Bronchial epithelial cell (primary cell): ENCODE results near the gene SNTB2. TPM values are rescaled to one million over a fixed set of nuclear protein-coding genes. Genes with fewer than 3 reads are reported as not detected.
A peak's percentile ranks its signal among the peaks of the same experiment; 100 is the strongest.

ENCODE experiments used
- DNase-seq: peaks from one replicate; pipeline ENCODE4 v3.0.0-alpha.2; 2010; ENCODE audit warnings: low read depth
- FAIRE-seq: peaks from 2 replicates; lab custom pipeline; 2011; peaks lifted over from hg19 to GRCh38; lab: Jason Lieb, UNC
- H3K27me3 ChIP-seq: 2 replicates; pipeline ENCODE4 v1.5.1; 2011; ENCODE audit warnings: low read length; ENCODE audit not compliant: control insufficient read depth, insufficient read depth
- H3K36me3 ChIP-seq: 2 replicates; pipeline ENCODE4 v1.5.1; 2011; ENCODE audit warnings: low read length; ENCODE audit not compliant: control insufficient read depth, insufficient read depth
- H3K4me3 ChIP-seq: 2 replicates; pipeline ENCODE4 v1.5.1; 2011; ENCODE audit warnings: mild to moderate bottlenecking, low read depth, low read length, control low read depth
- CTCF ChIP-seq: IDR thresholded peaks from 2 replicates; pipeline ENCODE4 v1.5.1; 2011; ENCODE audit warnings: mild to moderate bottlenecking, moderate library complexity, low read length, control low read depth, inconsistent platforms; ENCODE audit not compliant: insufficient read depth, severe bottlenecking
- total RNA-seq: library from RNA; depleted of rRNA; stranded (reverse); fragments of >200 nt; gene quantifications from 2 replicates; pipeline ENCODE4 v1.2.1, GENCODE V29; 2014

The SNTB2 gene
- total RNA-seq, 1 donor from 2014 or later = 10.5 TPM

DNA sequence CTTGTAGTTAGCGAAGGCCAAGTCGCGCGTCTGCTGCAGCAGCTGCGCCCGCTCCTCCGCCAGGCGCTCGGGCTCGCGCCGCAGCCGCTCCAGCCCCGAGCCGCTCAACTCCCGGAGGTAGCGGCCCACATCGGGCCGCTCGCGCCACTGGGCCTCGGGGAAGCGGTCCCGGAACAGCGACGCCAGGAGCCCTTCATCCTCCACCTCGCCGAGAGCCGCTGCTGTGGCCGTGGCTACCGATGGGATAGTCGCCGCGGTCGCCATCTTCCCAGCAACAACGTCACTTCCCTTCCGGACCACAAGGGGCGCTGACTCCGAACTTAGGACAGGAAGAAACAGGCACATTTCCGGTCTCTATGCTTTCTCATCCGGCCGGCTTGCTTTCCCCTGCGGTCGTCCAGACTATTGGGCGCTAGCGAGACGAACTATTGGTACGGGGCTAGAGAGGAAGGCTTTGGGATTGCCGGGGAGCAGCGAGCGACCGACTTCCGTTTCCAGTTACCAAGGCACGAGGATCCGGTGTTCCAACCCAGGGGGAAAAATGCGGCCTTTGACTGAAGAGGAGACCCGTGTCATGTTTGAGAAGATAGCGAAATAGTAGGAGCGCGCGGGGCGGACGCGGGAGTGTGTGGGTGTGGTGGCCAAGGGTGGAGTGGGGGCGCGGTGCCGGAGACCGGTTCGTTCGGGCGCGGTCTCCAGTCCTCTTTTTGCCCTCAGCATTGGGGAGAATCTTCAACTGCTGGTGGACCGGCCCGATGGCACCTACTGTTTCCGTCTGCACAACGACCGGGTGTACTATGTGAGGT, 152.5 kb downstream of the SNTB2 start, which contains the start of the genes COG8 and NIP7:
Gene COG8 (minus strand): TSS at position 276 of the 806 bp plus-strand sequence. CDS start 12 bp downstream, at position 264.
Gene NIP7 (plus strand): TSS at position 484 of the 806 bp plus-strand sequence. CDS start 58 bp downstream, at position 542.
- TF ChIP-seq CTCF = peak; percentile 92
- H3K27me3 ChIP-seq = no peaks in the 10 kb centered on the region
- peaks cover 17% of the 10 kb centered on the region for H3K36me3 ChIP-seq
- FAIRE-seq (peak; percentile 60), DNase-seq (peak; percentile 96)
- peak within 1 kb of the TSS; percentile 90 for H3K4me3 ChIP-seq

DNA sequence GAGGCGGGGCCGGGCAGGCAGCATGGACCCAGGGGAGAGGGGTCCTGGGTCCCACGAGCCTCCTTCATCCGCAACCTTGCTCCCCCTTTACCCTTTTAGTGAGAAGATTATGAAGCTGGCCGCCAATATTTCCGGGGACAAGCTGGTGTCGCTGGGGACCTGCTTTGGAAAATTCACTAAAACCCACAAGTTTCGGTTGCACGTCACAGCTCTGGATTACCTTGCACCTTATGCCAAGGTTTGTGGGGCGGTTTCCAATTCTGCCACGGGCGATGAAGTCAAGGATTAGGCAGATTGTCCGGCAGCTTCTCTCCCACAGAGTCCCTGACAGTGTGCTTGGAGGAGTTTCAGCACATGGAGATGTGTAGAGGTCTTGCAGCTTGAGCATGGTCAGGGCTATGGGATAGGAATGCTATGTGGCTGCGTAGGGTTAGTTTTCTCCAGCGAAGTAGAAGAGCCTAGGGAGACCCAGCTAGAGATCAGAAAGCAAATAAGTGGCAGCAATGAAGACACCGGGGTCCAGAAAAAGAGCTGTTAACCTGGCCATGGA, 153.2 kb downstream of the SNTB2 start:
- FAIRE-seq (no peak), DNase-seq (no peak)
- no peaks in the 10 kb centered on the region for H3K27me3 ChIP-seq
- no peak for TF ChIP-seq CTCF
- H3K4me3 ChIP-seq = peak overlapping the region; percentile 90
- peaks cover 12% of the 10 kb centered on the region for H3K36me3 ChIP-seq

- Histone ChIP-seq H3K36me3 (peaks cover 8% of the 10 kb centered on the region), H3K27me3 (no peaks in the 10 kb centered on the region), H3K4me3 (no peak overlapping the region)
- TF ChIP-seq CTCF = no peak
- FAIRE-seq (no peak), DNase-seq (no peak)
These were observed 157.2 kb downstream of the SNTB2 start for GRCh38 chr16:69344171-69344570.

DNA sequence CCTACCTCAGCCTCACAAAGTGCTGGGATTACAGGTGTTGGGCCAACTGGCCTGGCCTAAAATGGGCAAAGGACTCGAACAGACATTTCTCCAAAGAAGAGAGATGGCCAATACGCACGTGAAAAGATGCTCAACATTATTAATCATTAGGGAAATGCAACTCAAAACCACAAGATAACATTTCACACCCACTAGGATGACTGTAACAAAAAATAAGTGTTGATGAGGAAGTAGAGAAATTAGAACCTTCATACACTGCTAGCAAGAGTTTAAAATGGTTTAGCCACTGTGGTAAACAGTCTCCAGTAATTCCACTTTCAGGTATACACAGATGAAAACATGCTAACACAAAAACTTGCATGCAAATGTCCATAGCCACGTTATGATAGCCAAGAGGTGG, 159.0 kb downstream of the SNTB2 start:
- no peak for TF ChIP-seq CTCF
- no peak overlapping the region for H3K4me3 ChIP-seq
- H3K36me3 ChIP-seq = peaks cover 8% of the 10 kb centered on the region
- no peak for DNase-seq
- H3K27me3 ChIP-seq = no peaks in the 10 kb centered on the region
- FAIRE-seq = no peak

DNA sequence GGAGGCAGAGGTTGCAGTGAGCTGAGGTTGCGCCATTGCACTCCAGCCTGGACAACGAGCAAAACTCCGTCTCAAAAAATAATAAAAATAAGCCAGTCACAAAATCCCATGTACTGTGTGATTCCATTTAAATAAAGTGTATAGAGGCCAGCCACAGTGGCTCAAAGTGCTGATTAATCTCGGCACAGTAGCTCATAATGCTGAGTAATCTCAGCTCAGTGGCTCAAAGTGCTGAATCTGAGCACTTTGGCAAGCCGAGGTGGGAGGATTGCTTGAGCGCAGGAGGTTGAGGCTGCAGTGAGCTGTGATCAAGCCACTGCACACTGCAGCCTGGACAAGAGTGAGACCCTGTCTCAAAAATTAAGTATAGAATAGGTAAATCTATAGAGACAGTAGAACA, 159.7 kb downstream of the SNTB2 start:
- Histone ChIP-seq H3K36me3 (peaks cover 2% of the 10 kb centered on the region), H3K27me3 (no peaks in the 10 kb centered on the region), H3K4me3 (no peak overlapping the region)
- FAIRE-seq = no peak
- DNase-seq = no peak
- no peak for TF ChIP-seq CTCF
